22Rv1 (cell line): ENCODE data around the gene RPTOR.

Source experiments
- CTCF ChIP-seq: fragments of 450-650 bp; IDR thresholded peaks from 2 replicates; pipeline ENCODE4 v1.5.1; 2017; ENCODE audit warnings: mild to moderate bottlenecking
- ZFX ChIP-seq: fragments of 450-650 bp; IDR thresholded peaks from 2 replicates; pipeline ENCODE4 v1.6.1; 2017; ENCODE audit warnings: antibody characterized with exemption, borderline replicate concordance

DNA sequence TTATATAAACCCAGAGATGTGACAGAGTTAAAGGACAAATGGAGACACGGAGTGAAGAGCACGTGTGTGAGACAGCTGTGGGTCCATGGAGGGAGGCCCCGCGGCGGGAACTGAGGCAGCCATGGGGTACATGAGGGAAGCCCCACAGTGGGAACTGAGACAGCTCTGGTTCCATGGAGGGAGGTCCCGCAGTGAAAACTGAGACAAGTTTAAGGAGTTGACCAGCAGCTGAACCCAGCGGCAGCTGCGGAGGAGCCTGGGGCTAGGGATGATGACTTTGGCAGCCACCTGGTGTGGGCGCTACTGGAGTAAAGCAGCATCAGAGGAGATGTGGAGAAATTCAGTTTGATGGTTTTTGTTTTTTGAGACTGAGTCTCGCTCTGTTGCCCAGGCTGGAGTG, 185.1 kb downstream of the RPTOR start:
- TF ChIP-seq CTCF = no peak
- TF ChIP-seq ZFX = no peak
